RWPE2 (cell line): ENCODE data around the gene MSL1.

ENCODE experiments used
- ATAC-seq: fragments of 200-7000 bp; cut with Tn5 transposase; 3 replicates; pipeline ENCODE4 v1.9.1; 2021; ENCODE audit warnings: low read depth
- DNase-seq: peaks from one replicate; pipeline ENCODE4 v3.0.0-alpha.2; 2020; ENCODE audit warnings: low spot score
- H3K27ac ChIP-seq: fragments of 450-650 bp; 2 replicates; pipeline ENCODE4 v1.5.1; 2017; ENCODE audit warnings: mild to moderate bottlenecking; ENCODE audit not compliant: poor library complexity, severe bottlenecking
- H3K27me3 ChIP-seq: fragments of 250-450 bp; sonication (Bioruptor Pico); 2 replicates; pipeline ENCODE4 v1.5.1; 2021; ENCODE audit warnings: mild to moderate bottlenecking, moderate library complexity; ENCODE audit not compliant: insufficient read depth, poor library complexity, severe bottlenecking
- H3K36me3 ChIP-seq: fragments of 250-450 bp; sonication (Bioruptor Pico); 2 replicates; pipeline ENCODE4 v1.5.1; 2020; ENCODE audit warnings: low read depth, mild to moderate bottlenecking, moderate library complexity
- H3K4me1 ChIP-seq: fragments of 250-450 bp; sonication (Bioruptor Pico); 2 replicates; pipeline ENCODE4 v1.5.1; 2021; ENCODE audit warnings: mild to moderate bottlenecking, moderate library complexity; ENCODE audit not compliant: insufficient read depth, poor library complexity, severe bottlenecking
- H3K4me3 ChIP-seq: fragments of 250-450 bp; sonication (Bioruptor Pico); 2 replicates; pipeline ENCODE4 v1.5.1; 2021; ENCODE audit warnings: mild to moderate bottlenecking, moderate library complexity; ENCODE audit not compliant: severe bottlenecking
- H3K9me3 ChIP-seq: fragments of 250-450 bp; sonication (Bioruptor Pico); 2 replicates; pipeline ENCODE4 v1.5.1; 2021; ENCODE audit warnings: mild to moderate bottlenecking, moderate library complexity; ENCODE audit not compliant: severe bottlenecking
- CTCF ChIP-seq: fragments of 450-650 bp; IDR thresholded peaks from one replicate; pipeline ENCODE4 v1.5.1; 2017; ENCODE audit warnings: mild to moderate bottlenecking, moderate library complexity; ENCODE audit not compliant: poor library complexity, severe bottlenecking

The MSL1 gene

GRCh38 chr17:40092581-40092980 is 29.2 kb upstream of the MSL1 start:
- no peak for DNase-seq
- no peak for ATAC-seq
- no peak for TF ChIP-seq CTCF
- Histone ChIP-seq H3K4me3 (no peak overlapping the region), H3K27me3 (no peaks in the 10 kb centered on the region), H3K4me1 (no peaks in the 10 kb centered on the region), H3K9me3 (no peaks in the 10 kb centered on the region), H3K36me3 (peaks cover 50% of the 10 kb centered on the region), H3K27ac (no peak overlapping the region)

- H3K27me3 ChIP-seq, result no peaks in the 10 kb centered on the region
- ATAC-seq, result no peak
- H3K36me3 ChIP-seq, result peaks cover 55% of the 10 kb centered on the region
- peaks cover 4% of the 10 kb centered on the region for H3K4me1 ChIP-seq
- no peaks in the 10 kb centered on the region for H3K9me3 ChIP-seq
- H3K4me3 ChIP-seq, result no peak overlapping the region
- no peak for DNase-seq
- H3K27ac ChIP-seq, result no peak overlapping the region
- no peak for TF ChIP-seq CTCF
Observed at GRCh38 chr17:40093005-40093579, 28.7 kb upstream of the MSL1 start.

GRCh38 chr17:40093580-40094201 is 28.1 kb upstream of the MSL1 start:
- Histone ChIP-seq H3K27ac (no peak overlapping the region), H3K4me1 (peaks cover 10% of the 10 kb centered on the region), H3K9me3 (no peaks in the 10 kb centered on the region), H3K36me3 (peaks cover 61% of the 10 kb centered on the region), H3K27me3 (no peaks in the 10 kb centered on the region), H3K4me3 (no peak overlapping the region)
- TF ChIP-seq CTCF, result no peak
- no peak for DNase-seq
- ATAC-seq, result no peak

GRCh38 chr17:40094874-40095273 is 26.9 kb upstream of the MSL1 start:
- ATAC-seq (no peak), DNase-seq (no peak)
- H3K36me3 ChIP-seq, result peaks cover 62% of the 10 kb centered on the region
- no peaks in the 10 kb centered on the region for H3K9me3 ChIP-seq
- no peak overlapping the region for H3K4me3 ChIP-seq
- no peak overlapping the region for H3K27ac ChIP-seq
- no peak for TF ChIP-seq CTCF
- H3K4me1 ChIP-seq, result peaks cover 11% of the 10 kb centered on the region
- H3K27me3 ChIP-seq, result no peaks in the 10 kb centered on the region

GRCh38 chr17:40095351-40095943 is 26.3 kb upstream of the MSL1 start:
- no peaks in the 10 kb centered on the region for H3K9me3 ChIP-seq
- no peak overlapping the region for H3K27ac ChIP-seq
- no peak for TF ChIP-seq CTCF
- H3K4me3 ChIP-seq, result no peak overlapping the region
- peaks cover 11% of the 10 kb centered on the region for H3K4me1 ChIP-seq
- peaks cover 62% of the 10 kb centered on the region for H3K36me3 ChIP-seq
- ATAC-seq, result no peak
- DNase-seq, result no peak
- H3K27me3 ChIP-seq, result no peaks in the 10 kb centered on the region
